ENCODE results near the gene RAB9A.
"Not testable (repeated sequence)": the region's sequence is repeated elsewhere in the genome, so short reads cannot be mapped to it uniquely, and the experiment has no call there.

RAB9A gene

DNA sequence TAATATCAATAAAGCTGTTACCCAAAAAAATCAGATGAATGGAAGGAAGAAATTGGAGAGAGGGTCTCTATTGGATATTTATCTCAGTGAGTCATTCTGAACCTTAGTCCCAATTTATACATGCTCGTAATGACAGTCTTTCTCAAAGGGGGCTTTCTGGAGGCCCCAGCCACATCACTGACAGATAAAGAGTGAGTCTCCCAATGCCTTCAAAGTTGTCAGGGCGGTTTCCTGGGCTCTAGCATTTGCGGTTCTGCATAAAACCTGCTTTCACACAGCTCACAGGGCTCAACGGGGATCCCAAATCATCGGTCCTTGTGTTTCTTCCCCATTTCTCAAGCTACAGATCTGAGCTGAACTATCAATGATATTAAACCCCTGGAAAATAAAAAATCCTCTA lies 18.7 kb upstream of the RAB9A start:
- no peak for DNase-seq

DNA sequence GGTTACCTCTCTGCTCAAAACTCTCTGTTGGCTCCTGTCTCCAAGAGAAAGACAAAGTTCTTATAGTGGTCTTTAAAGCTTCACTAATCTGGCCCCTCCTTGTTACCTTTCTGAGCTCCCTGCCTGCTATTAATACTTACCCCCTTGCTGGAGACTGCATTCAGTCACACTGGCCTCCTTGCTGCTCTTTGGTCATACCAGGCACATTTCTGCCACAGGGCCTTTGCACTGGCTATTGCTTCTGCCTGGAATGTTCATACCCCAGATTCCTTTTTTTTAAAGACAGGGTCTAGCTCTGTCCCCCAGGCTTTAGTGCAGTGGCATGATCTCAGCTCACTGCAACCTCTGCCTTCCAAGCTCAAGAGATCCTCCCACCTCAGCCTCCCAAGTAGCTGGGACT lies 15.9 kb upstream of the RAB9A start:
- DNase-seq = no peak

DNA sequence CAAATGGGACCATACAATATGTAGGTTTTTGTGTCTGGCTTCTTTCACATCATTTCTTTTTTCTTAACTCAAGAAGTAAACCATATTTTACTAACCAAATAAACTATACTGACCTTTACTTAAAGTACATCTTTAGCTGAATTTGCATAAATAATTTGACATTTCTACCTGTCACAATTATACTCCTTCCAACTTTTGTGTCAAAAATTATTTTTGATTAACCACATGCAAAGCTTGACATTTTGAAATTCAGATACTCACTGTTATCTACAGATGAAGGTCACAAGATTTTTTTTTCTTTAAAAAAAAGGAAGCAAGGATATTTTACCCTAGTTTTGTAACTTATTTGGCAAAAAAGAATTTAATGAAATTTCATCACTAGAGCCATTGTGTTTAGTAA lies 12.0 kb upstream of the RAB9A start:
- no peak for DNase-seq

DNA sequence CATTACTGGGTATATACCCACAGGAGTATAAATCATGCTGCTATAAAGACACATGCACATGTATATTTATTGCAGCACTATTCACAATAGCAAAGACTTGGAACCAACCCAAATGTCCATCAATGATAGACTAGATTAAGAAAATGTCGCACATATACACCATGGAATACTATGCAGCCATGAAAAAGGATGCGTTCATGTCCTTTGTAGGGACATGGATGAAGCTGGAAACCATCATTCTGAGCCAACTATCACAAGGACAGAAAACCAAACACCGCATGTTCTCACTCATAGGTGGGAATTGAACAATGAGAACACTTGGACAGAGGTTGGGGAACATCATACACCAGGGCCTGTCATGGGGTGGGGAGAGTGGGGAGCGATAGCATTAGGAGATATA lies 9.2 kb upstream of the RAB9A start:
- DNase-seq = not testable (repeated sequence)

DNA sequence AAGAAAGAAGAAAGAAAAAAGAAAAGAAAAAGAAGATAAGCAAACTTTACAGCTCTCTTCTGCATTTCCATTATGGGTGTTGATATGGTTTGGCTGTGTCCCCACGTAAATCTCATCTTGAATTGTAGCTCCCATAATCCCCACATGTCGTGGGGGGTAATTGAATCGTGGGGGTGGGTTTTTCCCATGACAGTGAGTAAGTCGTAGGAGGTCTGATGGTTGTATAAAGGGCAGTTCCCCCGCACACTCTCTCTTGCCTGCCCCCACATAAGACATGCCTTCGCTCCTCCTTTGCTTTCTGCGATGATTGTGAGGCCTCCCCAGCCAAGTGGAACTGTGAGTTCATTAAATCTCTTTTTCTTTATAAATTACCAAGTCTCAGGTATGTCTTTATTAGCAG lies 7.3 kb upstream of the RAB9A start:
- no peak for DNase-seq

DNA sequence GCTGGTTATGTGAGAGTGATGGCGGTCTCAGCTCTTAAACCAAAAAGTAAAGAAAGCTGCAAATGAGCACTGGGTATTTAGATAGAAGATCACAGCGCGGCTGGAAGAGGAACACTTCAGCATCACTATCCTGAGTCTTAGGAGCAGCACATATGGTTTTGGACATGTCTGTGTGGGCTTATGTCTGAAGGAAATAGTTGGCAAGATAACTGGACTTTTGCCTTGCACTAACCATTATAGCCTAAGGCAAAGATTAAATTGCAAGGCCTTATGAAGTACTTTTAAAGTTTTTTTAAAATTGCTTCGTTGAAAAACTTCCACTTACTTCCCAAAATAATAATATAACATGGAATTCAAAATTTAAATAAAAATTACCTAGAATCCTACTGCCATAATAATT lies 4.6 kb upstream of the RAB9A start:
- DNase-seq = no peak

DNA sequence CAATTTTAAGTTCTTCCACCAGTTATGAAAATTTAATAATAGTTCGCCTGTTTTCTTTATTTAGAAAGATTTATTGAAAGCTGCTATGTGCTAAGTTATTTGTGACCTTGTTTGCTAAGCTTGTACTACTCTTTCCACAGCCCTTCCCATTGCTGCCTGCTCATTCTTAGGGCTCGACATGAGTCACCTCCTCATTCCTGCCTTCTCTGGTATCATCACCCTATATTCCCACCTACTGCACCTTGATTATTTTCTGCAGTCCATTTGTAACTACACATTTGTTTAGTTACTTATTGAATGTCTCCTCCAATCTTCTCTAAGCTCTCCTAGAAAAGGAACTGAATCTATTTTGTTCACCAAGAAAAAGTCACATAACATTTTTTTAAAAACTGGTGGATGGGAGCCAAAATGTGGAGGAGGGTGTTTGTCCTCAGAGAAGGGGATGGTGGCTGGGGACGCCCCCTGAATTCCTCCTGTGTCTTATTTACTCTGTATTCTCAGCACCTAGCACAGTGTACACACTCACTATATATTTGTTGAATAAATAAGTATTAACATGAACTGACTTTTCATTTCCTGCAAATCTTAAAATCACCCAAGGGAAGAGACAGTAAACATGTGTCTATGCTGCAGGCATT lies 3.7 kb upstream of the RAB9A start:
- DNase-seq = no peak

DNA sequence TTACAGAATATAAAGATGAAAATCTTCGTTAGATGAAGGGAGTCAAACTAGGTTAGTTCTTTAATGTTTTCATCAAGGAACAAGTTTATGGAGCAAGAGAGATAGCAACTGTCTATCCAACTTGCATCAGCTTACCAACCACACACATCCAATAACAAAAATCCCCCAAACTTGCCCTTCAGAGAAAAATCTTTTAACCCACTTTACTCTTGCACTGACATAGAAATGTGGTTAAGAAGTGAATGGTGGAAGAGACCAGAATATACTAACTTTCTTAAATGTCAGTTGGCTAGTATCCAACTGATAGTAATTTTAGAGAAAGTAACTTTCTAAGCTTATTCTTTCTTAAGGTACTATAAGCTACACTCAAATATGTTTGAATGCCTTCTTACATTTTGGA lies 1.7 kb upstream of the RAB9A start:
- no peak for DNase-seq

DNA sequence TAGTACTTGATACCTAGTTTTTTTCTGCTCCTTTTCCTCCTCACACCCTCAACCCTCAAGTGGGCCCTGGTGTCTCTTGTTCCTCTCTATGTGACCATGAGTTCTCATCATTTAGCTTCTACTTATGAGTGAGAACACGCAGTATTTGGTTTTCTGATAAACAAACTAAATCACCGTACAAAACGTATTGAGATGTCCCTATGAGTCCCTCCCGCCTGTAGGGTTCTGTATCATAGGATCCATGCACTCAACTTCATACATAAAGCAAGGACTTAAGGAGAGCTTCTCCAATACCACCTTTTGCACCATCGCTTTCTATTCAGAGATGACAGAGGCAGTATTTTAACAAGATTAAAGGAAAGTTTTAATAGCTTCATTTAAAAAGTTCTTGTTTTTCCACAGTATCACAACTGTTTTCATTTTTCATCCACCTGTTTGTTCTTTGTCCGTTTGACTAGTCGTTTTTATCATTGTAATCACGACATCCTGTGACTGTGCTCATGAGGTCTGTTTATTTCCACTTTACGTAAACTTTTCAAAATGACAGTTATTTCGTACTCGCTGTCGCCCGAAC lies 457 bp upstream of the RAB9A start:
- DNase-seq = no peak

DNA sequence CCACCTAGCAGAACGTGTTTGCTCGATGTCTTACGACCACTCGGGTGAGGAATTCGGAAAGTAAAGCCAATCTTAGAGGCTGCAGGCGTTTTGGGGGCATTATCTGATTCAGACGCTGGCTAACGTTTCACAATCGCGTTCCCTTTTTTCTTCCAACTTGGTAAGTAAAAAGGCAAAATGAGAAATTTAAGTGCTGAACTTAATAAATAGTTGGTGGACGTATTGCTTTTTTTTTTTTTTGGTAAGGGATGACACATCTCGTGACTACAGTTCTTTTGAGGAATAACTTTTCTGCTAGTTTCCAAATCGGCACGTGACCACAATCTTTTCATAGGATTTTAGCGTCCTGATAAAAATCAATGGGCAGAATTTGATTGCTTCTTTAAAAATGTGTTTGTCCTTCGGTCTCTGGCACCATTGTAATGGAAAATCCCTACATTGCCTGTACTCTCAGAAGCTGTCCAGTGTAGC lies 848 bp downstream of the RAB9A start:
- DNase-seq = no peak

DNA sequence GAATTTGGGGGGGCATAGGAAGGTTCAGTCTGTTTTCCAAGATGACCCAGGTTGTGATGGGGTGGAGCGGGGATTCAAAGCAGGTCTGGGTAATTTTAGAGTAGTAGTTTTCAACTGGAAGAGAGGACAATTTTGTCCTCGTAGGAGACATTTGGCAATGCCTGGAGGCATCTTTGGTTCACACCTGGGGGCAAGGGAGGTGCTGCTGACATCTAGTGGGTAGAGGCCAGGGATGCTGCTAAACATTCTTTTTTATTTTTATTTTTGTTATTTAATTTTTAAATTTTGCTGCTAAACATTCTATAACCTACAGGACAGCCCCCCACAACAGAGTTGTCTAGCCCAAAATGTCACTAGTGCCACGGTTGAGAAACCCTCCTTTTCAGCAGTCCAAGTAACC lies 1.9 kb downstream of the RAB9A start:
- no peak for DNase-seq

DNA sequence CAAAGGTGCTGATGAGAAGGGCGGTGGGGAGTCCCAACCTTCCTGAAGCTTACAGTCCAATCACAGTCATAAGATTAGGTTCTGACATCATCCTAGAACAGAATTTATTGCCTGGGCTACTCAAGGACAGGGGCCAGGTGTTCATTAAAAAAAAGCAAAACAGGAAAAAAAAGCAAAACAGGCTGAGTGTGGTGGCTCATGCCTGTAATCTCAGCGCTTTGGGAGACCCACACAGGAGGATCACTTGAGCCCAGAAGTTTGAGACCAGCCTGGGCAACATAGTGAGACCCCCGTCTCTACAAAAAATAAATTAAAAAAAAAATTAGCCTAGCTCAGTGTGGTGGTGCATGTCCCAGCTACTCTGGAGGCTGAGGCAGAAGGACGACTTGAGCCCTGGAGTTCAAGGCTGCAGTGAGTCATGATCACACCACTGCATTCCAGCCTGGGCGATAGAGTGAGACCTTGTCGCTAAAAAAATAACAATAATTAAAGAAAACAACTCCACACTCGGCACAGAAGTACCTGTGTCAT lies 3.0 kb downstream of the RAB9A start:
- no peak for DNase-seq

DNA sequence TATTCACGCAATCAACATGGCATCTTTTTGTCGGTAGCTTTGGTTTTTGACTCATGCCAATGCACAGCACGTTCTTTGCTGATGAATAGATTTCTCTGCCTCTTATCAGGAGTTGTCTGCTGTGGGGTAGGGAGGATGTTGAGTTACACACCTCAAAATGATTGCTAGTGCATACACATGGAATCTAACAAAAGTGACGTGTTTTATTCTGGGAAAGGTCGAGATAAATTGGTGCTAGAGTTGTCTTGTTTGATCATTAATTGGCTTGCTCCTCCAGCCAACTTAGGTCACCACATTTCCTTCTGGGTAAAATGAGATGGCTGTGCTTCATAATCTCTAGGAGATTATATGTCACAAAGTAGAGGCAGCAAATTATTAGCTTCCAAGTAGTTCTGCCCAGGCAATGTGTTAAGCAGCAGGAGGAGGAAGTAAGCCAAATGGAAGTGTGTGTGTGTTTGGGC lies 3.9 kb downstream of the RAB9A start:
- DNase-seq = no peak

DNA sequence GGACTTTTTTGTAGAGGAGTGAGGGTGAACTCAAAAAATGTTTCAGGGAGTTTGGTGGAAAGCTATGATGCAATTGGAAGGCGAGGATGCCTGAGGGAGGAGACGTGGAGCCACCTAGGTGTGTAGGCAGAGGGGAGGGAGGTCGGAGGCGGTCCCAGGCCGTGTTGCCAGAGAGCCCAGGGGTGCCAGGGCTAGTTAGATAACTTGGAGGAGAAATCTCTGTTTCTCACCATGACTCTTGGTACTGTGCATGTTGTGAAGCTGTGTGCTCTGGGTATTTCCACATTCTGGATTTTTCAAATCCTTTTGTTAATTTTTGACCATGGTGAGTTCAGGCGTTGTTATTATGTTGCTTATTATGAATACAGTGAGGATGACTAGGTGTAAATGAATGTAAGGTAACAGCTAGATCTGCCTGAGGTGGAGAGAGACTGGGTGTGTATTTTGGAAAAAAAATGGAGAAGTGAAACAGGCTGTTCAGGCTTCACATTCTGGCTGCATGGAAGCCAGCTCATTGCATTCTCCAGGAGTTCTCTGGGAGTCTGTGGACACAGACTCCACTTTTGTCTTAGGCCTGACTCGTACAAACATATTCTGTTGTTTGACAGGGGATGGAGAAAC lies 4.5 kb downstream of the RAB9A start:
- DNase-seq = no peak

DNA sequence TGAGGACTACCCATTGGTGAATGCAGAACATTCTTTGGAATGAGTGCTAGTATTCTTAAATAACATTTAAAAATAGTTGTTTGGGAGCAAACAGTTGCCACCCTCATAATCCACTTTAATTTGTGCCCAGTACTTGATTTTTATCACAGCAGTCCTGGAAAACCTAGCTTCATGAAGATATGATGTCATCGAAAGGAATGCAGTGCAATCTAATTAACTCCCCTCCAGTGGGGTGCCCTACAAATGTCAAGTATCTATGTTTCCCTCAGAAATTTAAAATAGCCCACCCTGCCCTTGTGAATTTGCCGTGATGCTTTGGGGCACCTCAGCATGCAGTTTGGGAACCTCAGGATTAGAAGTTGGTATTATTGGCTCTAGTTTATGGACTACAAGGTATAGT lies 5.4 kb downstream of the RAB9A start:
- no peak for DNase-seq

DNA sequence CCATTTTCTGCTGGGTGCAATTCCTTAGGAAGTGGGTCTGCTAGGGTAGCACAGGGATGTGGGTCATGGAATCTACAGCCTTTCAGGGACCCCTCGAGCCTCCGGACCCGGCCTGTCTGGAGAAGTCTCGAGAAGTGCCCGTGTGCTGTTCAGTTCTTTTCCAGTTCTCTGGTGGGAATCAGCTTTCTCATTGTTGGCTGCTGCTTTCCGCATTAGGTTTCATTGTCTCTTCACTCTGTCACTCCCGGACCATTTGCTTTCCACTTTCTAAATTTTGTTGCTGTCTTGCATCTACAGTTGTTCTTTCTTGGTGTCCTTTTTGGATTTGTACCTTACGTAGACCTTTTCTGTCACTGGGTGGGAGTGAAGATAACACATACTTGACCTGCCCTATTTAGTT lies 6.1 kb downstream of the RAB9A start:
- no peak for DNase-seq

DNA sequence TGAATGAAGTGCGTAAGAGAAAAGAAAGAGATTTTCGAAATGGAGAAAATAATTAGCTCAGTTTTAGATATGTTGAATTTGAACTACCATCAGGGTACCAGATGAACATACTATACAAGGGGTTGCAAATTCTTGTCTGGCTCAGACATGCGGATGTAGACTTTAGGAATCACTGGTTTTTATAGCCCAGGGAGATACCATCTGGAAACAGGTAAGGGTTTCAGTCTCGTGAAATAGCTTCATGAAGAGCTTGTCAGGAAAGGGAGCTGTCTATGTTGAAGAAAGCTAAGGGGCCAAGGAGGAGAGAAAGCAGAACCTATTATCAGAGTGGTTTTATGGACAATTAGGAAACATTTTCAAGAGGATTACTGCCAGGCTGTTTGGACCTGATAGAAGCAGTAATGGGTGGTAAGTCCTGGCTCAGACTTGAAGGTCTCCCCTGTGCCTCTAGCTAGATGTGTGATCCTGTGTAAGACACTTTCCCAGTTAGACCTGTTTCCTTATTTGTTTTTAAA lies 6.7 kb downstream of the RAB9A start:
- no peak for DNase-seq

DNA sequence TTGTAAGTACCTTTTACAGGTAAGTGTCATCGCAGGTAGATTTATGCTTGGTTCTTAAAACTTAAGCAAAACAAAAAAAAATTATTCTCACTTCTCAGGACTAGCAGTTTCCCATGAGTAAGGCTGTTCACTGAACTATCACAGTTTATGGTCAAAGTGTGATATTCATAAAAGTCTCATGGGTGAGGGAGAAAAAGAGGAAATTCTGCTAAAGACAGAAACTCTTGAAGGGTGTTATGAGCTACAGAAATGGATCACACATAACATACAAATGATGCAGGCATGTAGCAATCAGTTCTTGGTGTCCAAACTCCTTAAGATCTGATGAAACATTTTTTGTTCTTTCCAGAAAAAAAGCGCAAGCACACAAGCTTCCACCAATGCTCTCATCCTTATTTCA lies 8.5 kb downstream of the RAB9A start:
- DNase-seq = no peak

DNA sequence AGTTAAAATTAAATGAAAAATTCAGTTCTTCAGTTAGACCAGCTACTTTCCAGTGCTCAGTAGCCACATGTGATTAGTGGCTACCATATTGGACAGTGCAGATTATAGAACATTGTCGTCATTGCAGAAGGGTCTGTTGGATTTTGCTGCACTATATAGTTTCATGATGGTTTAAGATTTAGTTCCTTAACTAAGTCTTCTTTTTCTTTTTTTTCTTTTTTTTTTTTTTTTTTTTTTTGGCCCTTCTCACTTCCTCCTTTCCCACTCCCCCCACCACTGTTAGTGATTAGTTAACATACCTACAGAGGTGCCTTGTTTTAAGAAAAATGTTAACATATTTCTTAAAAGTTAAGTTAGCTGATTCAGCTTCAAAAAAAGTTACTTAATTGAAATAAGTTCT lies 9.0 kb downstream of the RAB9A start:
- DNase-seq = no peak

DNA sequence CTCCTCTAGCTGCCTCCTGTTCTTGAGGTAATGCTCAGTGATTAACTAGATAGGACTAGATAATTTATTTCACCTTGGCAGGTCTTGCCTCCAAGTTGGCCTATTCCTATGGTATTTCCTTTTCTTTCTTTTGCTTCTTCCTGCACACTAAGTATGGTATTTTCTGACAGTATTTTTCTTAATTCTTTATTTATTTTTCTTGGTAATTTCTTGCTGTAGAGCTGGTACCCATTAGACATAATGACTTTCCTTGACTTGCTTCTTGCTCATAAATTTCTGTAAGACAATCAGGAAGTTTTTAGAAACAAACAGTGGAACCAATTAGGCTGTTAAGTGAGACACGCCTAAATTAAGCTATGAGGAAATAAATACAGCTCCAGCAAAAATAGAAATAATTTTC lies 9.5 kb downstream of the RAB9A start:
- DNase-seq = no peak

DNA sequence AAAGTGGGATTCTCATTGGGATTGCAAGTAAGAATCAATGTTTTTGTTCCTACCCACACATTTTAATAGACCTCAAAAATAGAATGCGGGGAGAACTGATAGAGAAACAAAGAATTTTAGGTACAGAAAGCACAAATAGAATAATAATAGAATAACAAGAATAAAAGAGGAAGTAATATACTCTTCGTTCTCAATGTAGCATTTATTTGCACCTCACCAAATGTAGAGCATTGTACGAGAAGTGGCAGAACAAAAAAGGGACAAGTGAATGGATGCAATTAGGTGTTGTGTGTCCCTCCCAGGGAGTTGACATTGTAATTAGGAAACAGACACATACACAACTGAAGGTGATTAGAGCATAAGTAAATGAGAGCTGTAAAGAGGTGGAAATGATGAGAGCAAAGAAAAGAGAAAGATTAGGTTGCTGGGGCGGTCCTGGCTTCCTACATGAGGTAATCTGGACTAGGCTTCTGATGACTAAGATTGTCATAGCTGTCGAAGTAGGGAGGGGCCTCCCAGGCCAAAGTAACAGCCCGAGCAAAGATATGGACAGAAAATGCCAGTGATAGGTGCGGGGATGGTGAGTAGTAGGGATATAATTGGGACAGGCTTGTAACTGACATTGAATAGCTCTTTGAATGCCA lies 10.4 kb downstream of the RAB9A start:
- no peak for DNase-seq

DNA sequence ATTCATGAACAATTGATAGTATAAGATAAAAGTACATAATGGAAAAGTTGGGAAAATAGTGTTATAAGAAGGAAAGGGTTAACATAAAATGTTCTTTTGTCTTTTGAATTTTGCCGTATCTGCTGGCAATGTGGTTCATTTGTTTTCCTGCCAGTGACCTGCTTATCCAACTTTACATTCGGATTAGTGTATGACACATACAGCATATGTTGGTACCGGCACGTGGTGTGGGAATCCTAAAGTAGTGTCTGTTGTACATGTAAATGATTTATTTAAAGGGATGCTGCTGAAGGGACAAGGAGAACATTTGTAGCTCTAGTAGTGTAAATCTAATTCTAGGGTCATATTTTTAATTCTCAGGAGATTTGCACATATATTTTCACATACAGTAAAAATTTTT lies 11.5 kb downstream of the RAB9A start:
- no peak for DNase-seq

DNA sequence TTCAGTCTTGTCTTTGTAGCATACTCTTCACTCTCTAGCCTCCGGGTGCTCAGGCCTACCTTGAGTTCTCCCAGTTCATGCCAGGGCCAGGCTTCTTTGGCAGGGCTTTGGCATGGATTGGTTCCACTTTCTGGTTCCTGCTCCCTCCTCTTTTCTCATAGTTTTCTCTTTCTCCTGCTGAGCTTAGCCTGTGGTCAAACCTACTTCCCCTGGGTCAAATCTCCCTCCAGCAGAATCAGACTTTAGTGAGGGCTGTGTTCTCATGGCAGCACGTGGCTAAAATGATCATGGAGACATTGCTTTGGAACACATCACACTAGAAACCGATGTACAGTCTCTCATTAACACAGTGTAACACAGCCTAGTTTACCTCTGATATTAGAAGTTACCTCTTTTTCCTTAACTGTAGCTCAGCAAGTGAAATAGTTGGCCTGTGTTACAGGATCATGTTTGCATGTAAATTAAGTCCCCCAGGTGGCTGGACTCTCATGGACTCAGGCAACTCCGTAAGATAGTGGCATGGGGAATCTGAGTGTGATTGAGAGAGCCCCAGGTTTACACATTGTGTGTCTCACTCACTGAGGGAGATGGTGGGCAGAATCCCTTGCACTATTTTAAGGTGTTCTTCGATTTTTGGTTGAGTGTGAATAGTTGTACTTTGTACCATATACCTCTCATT lies 13.3 kb downstream of the RAB9A start:
- no peak for DNase-seq

Measured in NCI-H187 (cell line).